Gastrocnemius medialis (tissue), 4 donors: Measurements from ENCODE around the gene KATNB1.
A peak's percentile ranks its signal among the peaks of the same experiment; 100 is the strongest.

ENCODE experiments used
- CTCF ChIP-seq, 5 experiments: fragments of 450-650 bp in 3 of 5; fragments of 200-600 bp in 2 of 5; sonication (generic) in 2 of 5; IDR thresholded peaks in 4 of 5; conservative IDR thresholded peaks in 1 of 5; 1 replicate in 4 of 5; 2 replicates in 1 of 5; pipeline ENCODE4 v1.5.1; 2016 to 2019; ENCODE audit warnings: antibody characterized with exemption in 5 of 5, mild to moderate bottlenecking in 3 of 5, moderate library complexity in 3 of 5
- POLR2A ChIP-seq, 2 donors: fragments of 450-650 bp; IDR thresholded peaks; one replicate each; pipeline ENCODE4 v1.6.1; 2017; ENCODE audit warnings: antibody characterized with exemption in 2 of 2, mild to moderate bottlenecking in 2 of 2, moderate library complexity in 2 of 2

GRCh38 chr16:57757326-57757786 lies 21.8 kb downstream of the KATNB1 start:
- TF ChIP-seq POLR2A (IDR thresholded peaks at IDR 0.05) (no peak), CTCF (IDR thresholded peaks at IDR 0.05 in 4 of 5, conservative IDR thresholded peaks at IDR 0.05 in 1 of 5) (peak; percentile 89 to 98 (median 93))
